GM21515 (cell line): Measurements from ENCODE around the gene RHOT2.

Experiments used
- ATAC-seq: cut with Tn5 transposase; IDR thresholded peaks from one replicate; pipeline ENCODE4 v1.9.1; 2021; ENCODE audit not compliant: unreplicated experiment

The RHOT2 gene

DNA sequence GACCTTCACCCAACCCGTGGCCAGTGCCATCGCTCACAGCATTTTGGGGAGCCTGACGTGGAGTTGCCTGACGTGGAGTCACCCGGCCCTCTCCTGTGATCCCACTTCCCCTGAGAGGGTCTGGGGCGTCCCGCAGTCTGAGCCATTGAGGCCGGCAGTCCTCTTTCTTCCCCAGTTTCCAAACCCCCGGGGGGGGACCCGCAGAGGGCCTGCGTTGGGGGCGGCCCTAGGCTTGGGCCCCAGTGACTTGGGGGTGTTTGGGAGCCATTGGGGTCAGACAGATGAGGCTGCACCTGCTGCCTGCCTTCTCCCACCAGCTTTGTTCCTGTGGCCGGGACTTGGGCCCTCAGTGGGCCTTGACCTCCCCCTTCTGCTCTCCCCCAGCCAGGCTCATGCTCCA is 1.7 kb downstream of the RHOT2 start:
- no peak for ATAC-seq

GRCh38 chr16:670485-671352 is 2.8 kb downstream of the RHOT2 start:
- no peak for ATAC-seq

DNA sequence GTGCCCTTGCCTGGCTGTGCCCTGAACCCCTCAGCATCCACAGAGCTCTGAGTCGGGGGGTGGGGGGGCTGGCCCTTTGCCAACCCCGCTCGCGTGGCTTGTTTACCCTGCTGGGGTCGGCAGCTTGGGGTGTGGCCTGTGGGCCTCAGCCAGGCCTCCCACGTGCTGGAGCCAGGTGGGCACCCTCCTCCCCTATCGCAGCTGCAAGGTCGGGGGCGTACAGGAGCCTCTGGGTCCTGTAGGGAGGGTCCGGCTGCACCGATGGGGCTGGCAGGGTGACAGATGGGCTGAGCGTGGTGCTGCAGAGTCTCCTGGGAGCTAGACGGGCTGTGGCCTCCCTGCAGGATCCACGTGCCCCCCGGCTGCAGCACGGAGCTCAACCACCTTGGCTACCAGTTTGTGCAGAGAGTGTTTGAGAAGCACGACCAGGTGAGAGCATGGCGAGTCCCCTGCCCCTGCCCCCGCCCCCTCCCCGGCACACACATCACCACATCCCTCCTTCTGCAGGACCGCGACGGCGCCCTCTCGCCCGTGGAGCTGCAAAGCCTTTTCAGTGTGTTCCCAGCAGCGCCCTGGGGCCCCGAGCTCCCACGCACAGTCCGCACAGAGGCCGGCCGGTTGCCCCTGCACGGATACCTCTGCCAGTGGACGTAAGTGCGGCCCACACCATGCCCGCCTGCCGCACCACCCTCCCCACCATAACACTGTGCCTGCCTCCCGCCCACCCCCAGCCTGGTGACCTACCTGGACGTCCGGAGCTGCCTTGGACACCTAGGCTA is 3.6 kb downstream of the RHOT2 start:
- ATAC-seq: no peak

DNA sequence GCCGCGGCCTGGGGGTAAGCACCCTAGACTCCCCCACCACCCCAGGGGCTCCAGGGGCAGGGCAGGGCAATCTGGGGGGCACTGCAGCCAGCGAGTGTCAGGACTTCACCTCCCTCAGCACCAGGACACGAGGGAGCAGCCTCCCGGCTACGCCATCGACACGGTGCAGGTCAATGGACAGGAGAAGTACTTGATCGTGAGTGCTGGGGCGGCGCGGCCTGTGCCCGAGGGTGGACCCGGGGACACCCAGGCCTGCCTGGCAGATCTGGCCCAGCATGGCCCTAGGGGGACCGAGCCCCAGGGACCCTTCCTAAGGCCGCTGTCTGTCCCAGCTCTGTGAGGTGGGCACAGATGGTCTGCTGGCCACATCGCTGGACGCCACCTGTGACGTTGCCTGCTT is 4.4 kb downstream of the RHOT2 start:
- ATAC-seq: no peak

DNA sequence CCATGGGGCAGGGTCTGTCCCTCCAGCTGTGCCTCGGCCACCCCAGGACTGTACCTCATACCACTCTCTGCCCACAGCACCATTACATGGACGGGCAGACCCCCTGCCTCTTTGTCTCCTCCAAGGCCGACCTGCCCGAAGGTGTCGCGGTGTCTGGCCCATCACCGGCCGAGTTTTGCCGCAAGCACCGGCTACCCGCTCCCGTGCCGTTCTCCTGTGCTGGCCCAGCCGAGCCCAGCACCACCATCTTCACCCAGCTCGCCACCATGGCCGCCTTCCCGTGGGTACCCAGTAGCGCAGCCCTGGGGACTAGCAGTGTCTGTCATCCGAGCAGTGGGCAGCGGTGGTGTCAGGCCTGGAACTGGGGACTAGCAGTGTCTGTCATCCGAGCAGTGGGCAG is 4.9 kb downstream of the RHOT2 start:
- no peak for ATAC-seq

- ATAC-seq: no peak
Measured at GRCh38 chr16:673399-673991, 5.6 kb downstream of the RHOT2 start.

DNA sequence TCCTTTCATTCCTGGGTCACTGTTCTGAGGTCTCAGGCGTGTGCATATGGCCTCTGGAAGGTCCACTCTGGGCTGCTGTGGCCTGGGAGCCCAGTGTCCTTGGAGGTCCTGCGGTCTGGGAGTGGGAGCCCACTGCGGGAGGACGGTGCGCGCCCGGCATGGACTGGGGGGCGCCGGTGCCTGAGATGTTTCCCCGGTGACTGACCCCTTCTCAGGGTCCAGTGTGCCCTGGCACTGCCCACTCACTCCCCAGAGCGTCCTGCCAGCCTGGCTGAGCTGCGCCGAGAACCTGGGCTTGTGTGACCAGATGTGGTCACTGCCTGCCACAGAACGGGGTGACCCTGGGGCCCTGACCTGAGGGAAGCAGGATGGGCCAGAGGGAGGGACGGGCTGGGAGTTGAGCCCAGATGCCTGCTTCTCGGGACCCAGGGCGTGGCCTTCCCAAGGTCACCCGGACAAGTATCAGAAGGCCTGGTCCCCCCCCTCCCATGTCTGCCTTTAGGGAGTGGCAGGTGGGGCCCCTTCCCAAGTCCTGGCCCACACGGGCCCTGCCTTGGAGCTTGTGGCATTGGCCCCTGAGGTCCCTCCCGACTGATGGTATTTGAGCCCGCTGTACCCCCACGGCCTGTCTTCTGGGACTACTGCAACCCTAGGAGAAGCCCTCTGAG is 6.4 kb downstream of the RHOT2 start:
- ATAC-seq: no peak

- no peak for ATAC-seq
Measured at GRCh38 chr16:674968-675883, 7.3 kb downstream of the RHOT2 start, which contains the start of gene RHBDL1. Gene RHBDL1 (plus strand): TSS chr16:675671. CDS start chr16:675791, 120 bp downstream.

DNA sequence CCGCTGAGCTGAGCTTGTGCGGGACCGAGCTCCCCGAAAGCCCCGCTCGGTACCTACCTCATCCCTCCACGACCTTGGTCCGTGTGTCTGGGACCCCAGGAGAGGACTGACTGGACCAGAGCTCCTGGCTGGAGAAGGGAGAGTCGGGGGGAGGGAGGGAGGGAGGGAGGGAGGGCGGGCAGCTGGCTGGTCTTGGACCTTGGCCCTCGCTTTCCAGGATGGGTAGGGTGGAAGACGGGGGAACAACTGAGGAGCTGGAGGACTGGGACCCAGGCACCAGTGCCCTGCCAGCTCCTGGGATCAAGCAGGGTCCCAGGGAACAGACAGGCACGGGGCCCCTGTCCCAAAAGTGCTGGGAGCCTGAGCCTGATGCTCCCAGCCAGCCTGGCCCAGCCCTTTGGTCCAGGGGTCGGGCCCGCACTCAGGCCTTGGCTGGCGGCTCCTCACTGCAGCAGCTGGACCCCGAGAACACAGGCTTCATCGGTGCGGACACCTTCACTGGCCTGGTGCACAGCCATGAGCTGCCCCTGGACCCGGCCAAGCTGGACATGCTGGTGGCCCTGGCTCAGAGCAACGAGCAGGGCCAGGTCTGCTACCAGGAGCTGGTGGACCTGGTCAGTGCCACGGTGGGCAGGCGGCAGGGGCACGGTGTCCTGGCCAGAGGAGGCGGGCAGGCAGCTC is 8.1 kb downstream of the RHOT2 start:
- no peak for ATAC-seq

DNA sequence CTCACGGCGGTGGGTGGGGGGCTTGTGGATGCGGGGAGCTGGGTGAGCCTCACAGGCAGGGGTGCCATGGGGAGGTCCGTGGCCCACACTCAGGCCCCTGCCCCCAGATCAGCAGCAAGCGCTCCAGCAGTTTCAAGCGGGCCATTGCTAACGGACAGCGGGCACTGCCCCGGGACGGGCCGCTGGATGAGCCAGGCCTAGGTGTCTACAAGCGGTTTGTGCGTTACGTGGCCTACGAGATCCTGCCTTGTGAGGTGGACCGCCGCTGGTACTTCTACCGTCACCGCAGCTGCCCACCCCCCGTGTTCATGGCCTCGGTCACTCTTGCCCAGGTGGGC is 8.6 kb downstream of the RHOT2 start:
- ATAC-seq: no peak

DNA sequence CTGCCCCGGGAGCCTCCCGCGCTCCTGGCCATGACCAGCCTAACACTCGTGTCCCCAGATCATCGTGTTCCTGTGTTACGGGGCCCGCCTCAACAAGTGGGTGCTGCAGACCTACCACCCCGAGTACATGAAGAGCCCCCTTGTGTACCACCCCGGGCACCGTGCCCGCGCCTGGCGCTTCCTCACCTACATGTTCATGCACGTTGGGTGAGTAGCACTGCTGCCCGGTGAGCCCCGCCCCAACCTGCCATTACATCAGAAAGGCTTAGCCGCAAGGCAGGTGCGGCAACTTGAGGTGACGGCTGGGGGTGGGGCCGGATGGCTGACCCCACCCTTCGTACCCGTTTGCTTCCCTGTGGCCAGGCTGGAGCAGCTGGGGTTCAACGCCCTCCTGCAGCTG is 9.0 kb downstream of the RHOT2 start:
- no peak for ATAC-seq

DNA sequence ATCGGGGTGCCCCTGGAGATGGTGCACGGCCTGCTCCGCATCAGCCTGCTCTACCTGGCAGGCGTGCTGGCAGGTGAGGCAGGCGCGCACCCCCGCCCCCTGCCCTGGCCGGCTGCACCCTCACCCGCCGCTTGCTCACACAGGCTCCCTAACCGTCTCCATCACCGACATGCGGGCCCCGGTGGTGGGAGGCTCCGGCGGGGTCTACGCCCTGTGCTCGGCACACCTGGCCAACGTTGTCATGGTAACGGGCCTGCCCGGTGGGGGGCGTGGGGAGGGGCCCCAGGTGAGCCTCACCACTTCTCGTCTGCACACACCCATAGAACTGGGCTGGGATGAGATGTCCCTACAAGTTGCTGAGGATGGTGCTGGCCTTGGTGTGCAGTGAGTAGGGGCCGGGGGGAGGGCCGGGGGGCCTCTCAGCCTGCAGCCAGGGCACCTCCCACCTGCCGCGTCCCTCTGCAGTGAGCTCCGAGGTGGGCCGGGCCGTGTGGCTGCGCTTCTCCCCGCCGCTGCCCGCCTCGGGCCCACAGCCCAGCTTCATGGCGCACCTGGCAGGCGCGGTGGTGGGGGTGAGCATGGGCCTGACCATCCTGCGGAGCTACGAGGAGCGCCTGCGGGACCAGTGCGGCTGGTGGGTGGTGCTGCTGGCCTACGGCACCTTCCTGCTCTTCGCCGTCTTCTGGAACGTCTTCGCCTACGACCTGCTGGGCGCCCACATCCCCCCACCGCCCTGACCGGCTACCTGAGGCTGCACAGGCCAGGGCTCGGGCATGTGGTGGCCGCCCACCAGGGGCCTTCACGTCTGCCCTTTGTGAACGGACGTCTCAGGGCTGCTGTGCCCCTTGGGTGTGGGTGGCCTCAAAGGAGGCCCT is 9.6 kb downstream of the RHOT2 start:
- ATAC-seq: no peak

DNA sequence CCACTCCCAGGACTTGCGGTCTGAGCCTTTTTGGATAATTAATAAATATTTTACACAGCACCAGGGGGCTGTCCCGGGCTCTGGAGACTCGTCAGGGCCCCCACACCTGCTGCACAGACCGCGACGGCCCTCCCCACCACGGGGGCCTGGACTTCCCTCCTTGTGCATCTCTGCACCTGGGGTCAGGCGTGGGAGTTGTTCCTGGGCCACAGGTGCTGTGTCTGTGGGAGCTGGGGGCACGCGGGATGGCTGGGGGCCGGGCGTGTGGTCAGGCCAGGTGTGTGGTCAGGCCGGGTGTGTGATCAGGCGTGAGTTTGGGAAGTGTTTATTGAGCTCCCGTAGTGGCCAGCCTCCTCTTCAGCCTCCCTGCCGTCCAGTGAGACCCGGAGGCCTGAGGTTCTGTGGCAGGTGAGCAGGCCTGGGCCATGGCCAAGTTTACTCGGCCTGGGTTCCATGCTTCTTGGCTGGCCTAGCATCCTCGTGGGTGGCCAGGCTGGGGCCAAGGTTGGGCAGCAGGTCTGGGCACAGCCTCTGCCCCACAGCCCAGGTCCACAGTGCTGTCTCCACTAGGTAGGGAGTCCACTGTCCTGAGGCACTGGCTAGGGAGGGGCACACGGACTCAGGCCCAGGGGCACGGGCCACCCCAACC is 10.4 kb downstream of the RHOT2 start:
- ATAC-seq: no peak

GRCh38 chr16:678858-679813 is 11.2 kb downstream of the RHOT2 start:
- ATAC-seq: no peak

DNA sequence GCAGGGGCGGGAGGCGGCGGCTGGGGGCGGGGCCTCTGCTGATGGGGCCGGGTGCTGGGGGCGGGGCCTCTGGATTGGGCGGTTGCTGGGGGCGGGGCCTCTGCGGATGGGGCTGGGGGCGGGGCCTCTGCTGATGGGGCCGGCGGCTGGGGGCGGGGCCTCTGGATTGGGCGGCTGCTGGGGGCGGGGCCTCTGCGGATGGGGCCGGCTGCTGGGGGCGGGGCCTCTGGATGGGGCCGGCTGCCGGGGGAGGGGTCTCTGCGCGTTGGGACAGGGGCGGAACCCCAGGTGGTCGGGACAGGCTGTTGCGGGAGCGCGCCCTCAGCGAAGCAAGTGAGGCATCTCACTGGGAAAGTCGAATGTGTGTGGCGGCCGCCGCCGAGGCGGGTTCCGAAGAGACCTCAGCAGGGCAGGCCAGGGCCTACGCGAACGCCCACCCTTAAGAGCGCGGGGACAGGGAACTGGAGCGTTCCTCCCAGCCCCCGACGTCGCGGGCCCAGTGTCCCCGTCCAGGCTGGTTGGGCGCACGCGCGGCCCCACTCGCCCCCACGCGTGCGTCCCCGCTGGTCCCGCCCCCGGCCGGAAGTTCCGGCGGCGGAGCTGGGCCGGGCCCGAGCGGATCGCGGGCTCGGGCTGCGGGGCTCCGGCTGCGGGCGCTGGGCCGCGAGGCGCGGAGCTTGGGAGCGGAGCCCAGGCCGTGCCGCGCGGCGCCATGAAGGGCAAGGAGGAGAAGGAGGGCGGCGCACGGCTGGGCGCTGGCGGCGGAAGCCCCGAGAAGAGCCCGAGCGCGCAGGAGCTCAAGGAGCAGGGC is 12.1 kb downstream of the RHOT2 start, which contains the start of gene STUB1:
TSS of gene STUB1 (plus strand) at position 597 of the 811 bp plus-strand sequence. CDS start at position 713, 116 bp downstream.
- ATAC-seq: peak; percentile 34

DNA sequence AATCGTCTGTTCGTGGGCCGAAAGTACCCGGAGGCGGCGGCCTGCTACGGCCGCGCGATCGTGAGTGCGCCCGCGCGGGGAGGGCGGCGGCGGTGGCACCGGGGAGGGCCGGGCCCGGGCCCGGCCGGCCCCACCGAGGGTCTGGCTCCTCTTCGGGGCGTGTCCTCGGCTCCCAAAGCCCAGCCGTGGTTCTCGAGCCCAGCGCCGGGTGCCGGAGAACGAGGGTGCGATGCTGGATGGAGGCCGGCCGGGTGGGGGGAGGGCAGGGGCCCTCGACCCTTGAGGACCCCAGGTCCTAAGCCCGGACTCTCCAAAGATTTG is 12.7 kb downstream of the RHOT2 start:
- ATAC-seq: no peak
